ENCODE data around the gene ATP8B4.

Gene ATP8B4

DNA sequence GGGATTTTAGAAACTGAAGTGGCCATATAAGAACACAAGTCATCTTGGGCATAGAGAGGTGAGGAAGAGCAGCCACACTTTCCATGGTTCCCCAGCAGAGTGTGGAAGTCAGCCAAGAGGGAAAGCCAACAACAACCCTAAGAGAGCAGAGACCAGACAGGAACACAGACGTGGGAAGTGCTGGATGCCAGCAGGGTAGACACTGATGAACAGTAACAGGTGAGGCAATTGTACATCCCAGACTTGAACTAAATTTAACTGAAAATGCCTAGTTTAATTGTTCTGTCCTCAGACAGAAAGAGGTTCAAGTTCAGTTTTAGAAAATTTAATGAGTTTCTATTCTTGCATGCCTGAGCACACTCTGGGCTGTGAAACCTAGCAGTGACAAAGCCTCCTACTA lies 212.1 kb downstream of the ATP8B4 start:
- H2AFZ ChIP-seq (ENCODE audit: low read length), result no peak overlapping the region
- no peak overlapping the region for H3K4me2 ChIP-seq (ENCODE audit: low read length)
- H3K79me2 ChIP-seq (ENCODE audit: insufficient read depth, low read length), result no peaks in the 10 kb centered on the region
- no peak overlapping the region for H3K4me3 ChIP-seq (ENCODE audit: low read depth, low read length, poor library complexity, severe bottlenecking)
- no peaks in the 10 kb centered on the region for H3K4me1 ChIP-seq (ENCODE audit: insufficient read depth, low read length, severe bottlenecking)
- no peaks in the 10 kb centered on the region for H3K9me2 ChIP-seq (ENCODE audit: low read depth, low read length)
- TF ChIP-seq EZH2 (IDR thresholded peaks at IDR 0.05; ENCODE audit: borderline replicate concordance, low read length), result no peak
- TF ChIP-seq, protein P1, sequence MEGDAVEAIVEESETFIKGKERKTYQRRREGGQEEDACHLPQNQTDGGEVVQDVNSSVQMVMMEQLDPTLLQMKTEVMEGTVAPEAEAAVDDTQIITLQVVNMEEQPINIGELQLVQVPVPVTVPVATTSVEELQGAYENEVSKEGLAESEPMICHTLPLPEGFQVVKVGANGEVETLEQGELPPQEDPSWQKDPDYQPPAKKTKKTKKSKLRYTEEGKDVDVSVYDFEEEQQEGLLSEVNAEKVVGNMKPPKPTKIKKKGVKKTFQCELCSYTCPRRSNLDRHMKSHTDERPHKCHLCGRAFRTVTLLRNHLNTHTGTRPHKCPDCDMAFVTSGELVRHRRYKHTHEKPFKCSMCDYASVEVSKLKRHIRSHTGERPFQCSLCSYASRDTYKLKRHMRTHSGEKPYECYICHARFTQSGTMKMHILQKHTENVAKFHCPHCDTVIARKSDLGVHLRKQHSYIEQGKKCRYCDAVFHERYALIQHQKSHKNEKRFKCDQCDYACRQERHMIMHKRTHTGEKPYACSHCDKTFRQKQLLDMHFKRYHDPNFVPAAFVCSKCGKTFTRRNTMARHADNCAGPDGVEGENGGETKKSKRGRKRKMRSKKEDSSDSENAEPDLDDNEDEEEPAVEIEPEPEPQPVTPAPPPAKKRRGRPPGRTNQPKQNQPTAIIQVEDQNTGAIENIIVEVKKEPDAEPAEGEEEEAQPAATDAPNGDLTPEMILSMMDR (IDR thresholded peaks at IDR 0.05; ENCODE audit: low read length), result no peak
- H4K20me1 ChIP-seq (ENCODE audit: insufficient read depth, low read length), result no peaks in the 10 kb centered on the region
- H3K9me3 ChIP-seq (ENCODE audit: low read length), result 0 out of 2 replicates have a peak, but pooled peaks cover 2% of the 10 kb centered on the region
- no peak overlapping the region for H3K27ac ChIP-seq (ENCODE audit: low read depth, low read length, poor library complexity, severe bottlenecking)
- no peak overlapping the region for H3K9ac ChIP-seq (ENCODE audit: low read length)
- H3K36me3 ChIP-seq (ENCODE audit: insufficient read depth, low read length), result no peaks in the 10 kb centered on the region
- no peaks in the 10 kb centered on the region for H3F3A ChIP-seq (ENCODE audit: insufficient read depth, low read length)
- H3K27me3 ChIP-seq (ENCODE audit: insufficient read depth, low read length), result no peaks in the 10 kb centered on the region

DNA sequence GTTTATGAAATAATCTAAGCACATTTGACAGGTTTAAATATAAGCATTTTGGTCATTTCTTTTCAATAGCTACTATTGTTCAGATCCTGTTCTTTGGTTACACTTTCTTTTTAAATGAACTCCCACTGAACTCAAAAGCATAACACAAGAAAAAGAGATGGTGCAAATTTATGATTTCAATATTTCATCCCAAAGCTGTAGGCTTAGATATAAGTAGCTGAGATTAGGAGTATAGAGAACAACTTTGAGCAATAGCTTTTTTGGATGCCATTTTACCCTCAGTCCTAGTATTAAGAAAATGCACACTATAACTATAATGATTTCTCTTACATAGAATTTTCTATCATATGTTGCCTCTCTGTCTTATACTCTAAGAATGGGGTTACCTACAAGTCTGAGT lies 213.8 kb downstream of the ATP8B4 start:
- Histone ChIP-seq H3F3A (ENCODE audit: insufficient read depth, low read length) (no peaks in the 10 kb centered on the region), H3K9me2 (ENCODE audit: low read depth, low read length) (no peaks in the 10 kb centered on the region), H3K27me3 (ENCODE audit: insufficient read depth, low read length) (no peaks in the 10 kb centered on the region), H3K4me1 (ENCODE audit: insufficient read depth, low read length, severe bottlenecking) (no peaks in the 10 kb centered on the region), H3K4me2 (ENCODE audit: low read length) (no peak overlapping the region), H3K27ac (ENCODE audit: low read depth, low read length, poor library complexity, severe bottlenecking) (no peak overlapping the region), H3K9me3 (ENCODE audit: low read length) (no peaks in the 10 kb centered on the region), H4K20me1 (ENCODE audit: insufficient read depth, low read length) (no peaks in the 10 kb centered on the region), H3K79me2 (ENCODE audit: insufficient read depth, low read length) (no peaks in the 10 kb centered on the region), H3K4me3 (ENCODE audit: low read depth, low read length, poor library complexity, severe bottlenecking) (no peak overlapping the region), H2AFZ (ENCODE audit: low read length) (no peak overlapping the region), H3K36me3 (ENCODE audit: insufficient read depth, low read length) (no peaks in the 10 kb centered on the region), H3K9ac (ENCODE audit: low read length) (no peak overlapping the region)
- TF ChIP-seq, protein P1 (IDR thresholded peaks at IDR 0.05; ENCODE audit: low read length), result no peak
- TF ChIP-seq EZH2 (IDR thresholded peaks at IDR 0.05; ENCODE audit: borderline replicate concordance, low read length), result no peak

GRCh38 chr15:49904296-49904695 lies 214.7 kb downstream of the ATP8B4 start:
- no peaks in the 10 kb centered on the region for H3K36me3 ChIP-seq (ENCODE audit: insufficient read depth, low read length)
- H4K20me1 ChIP-seq (ENCODE audit: insufficient read depth, low read length), result no peaks in the 10 kb centered on the region
- no peaks in the 10 kb centered on the region for H3K9me3 ChIP-seq (ENCODE audit: low read length)
- TF ChIP-seq, protein P1 (IDR thresholded peaks at IDR 0.05; ENCODE audit: low read length), result no peak
- no peak for TF ChIP-seq EZH2 (IDR thresholded peaks at IDR 0.05; ENCODE audit: borderline replicate concordance, low read length)
- H3K9me2 ChIP-seq (ENCODE audit: low read depth, low read length), result no peaks in the 10 kb centered on the region
- no peak overlapping the region for H3K9ac ChIP-seq (ENCODE audit: low read length)
- H3K27me3 ChIP-seq (ENCODE audit: insufficient read depth, low read length), result no peaks in the 10 kb centered on the region
- no peak overlapping the region for H3K4me3 ChIP-seq (ENCODE audit: low read depth, low read length, poor library complexity, severe bottlenecking)
- no peak overlapping the region for H2AFZ ChIP-seq (ENCODE audit: low read length)
- H3K4me2 ChIP-seq (ENCODE audit: low read length), result no peak overlapping the region
- H3K79me2 ChIP-seq (ENCODE audit: insufficient read depth, low read length), result no peaks in the 10 kb centered on the region
- no peak overlapping the region for H3K27ac ChIP-seq (ENCODE audit: low read depth, low read length, poor library complexity, severe bottlenecking)
- no peaks in the 10 kb centered on the region for H3K4me1 ChIP-seq (ENCODE audit: insufficient read depth, low read length, severe bottlenecking)
- no peaks in the 10 kb centered on the region for H3F3A ChIP-seq (ENCODE audit: insufficient read depth, low read length)
